Muscle of back (tissue), 11 donors: ENCODE measurements around the gene EBP. TPM values are rescaled to one million over a fixed set of nuclear protein-coding genes. Genes with fewer than 3 reads are reported as not detected.
"Not testable (repeated sequence)": the region's sequence is repeated elsewhere in the genome, so short reads cannot be mapped to it uniquely, and the experiment has no call there.

Experiments
- DNase-seq, 3 donors: peaks; one replicate each; pipeline versions ENCODE4 v3.0.0 to v3.0.0-alpha.2; 2013
- polyA plus RNA-seq, 10 donors: library from polyadenylated mRNA; unstranded; fragments of 120-200 nt; gene quantifications; one replicate each; pipeline ENCODE4 v1.2.1, GENCODE V29; 2013; ENCODE audit not compliant: insufficient read length in 10 of 10

The EBP gene
- polyA plus RNA-seq, 10 donors = 14.4 to 24.9 (median 16.5) TPM

GRCh38 chrX:48520976-48521352 is 644 bp upstream of the EBP start:
- no peak for DNase-seq

GRCh38 chrX:48522291-48522690 is 683 bp downstream of the EBP start:
- DNase-seq = no peak

GRCh38 chrX:48523682-48524081 is 2.1 kb downstream of the EBP start:
- no peak for DNase-seq

GRCh38 chrX:48525853-48526252 is 4.2 kb downstream of the EBP start:
- DNase-seq = not testable (repeated sequence)

GRCh38 chrX:48530736-48531135 is 9.1 kb downstream of the EBP start:
- no peak for DNase-seq

GRCh38 chrX:48531358-48531959 is 9.9 kb downstream of the EBP start:
- DNase-seq = no peak

- DNase-seq = no peak
Observed at GRCh38 chrX:48532161-48532560, 10.6 kb downstream of the EBP start.

GRCh38 chrX:48533165-48533564 is 11.6 kb downstream of the EBP start:
- no peak for DNase-seq

- DNase-seq = no peak
Observed at GRCh38 chrX:48538641-48539344, 17.2 kb downstream of the EBP start.

- DNase-seq = peak; percentile 94 to 98 (median 95)
Observed at GRCh38 chrX:48539345-48540027, 17.9 kb downstream of the EBP start, which contains the start of gene TBC1D25. TSS of gene TBC1D25 (plus strand) at chrX:48539714. CDS start at chrX:48539798, 84 bp downstream.

- DNase-seq = no peak
Observed at GRCh38 chrX:48540028-48540375, 18.4 kb downstream of the EBP start.

- no peak for DNase-seq
Observed at GRCh38 chrX:48540480-48540879, 18.9 kb downstream of the EBP start.

- no peak for DNase-seq
Observed at GRCh38 chrX:48541140-48541814, 19.7 kb downstream of the EBP start.

GRCh38 chrX:48548871-48549270 is 27.3 kb downstream of the EBP start:
- DNase-seq = no peak

- DNase-seq = not testable (repeated sequence)
Observed at GRCh38 chrX:48555731-48556325, 34.2 kb downstream of the EBP start.

GRCh38 chrX:48558271-48558670 is 36.7 kb downstream of the EBP start:
- DNase-seq = peak in 1 of 3 donors; percentile 26

GRCh38 chrX:48559636-48560035 is 38.0 kb downstream of the EBP start:
- no peak for DNase-seq

GRCh38 chrX:48560056-48560455 is 38.4 kb downstream of the EBP start:
- no peak for DNase-seq

GRCh38 chrX:48560681-48561080 is 39.1 kb downstream of the EBP start:
- DNase-seq = no peak

- DNase-seq = no peak
Observed at GRCh38 chrX:48569958-48570357, 48.4 kb downstream of the EBP start.

- no peak for DNase-seq
Observed at GRCh38 chrX:48573690-48574269, 52.2 kb downstream of the EBP start.
